Nephron (organoid): Measurements from ENCODE around the gene HSP90AB1.
A peak's percentile ranks its signal among the peaks of the same experiment; 100 is the strongest.

Source experiments
- H3K27ac Mint-ChIP-seq, 3 experiments: 2 replicates each; pipeline ENCODE4 v1.8.0; 2020; ENCODE audit warnings: mixed read lengths in 3 of 3, mild to moderate bottlenecking in 2 of 3, moderate library complexity in 1 of 3
- H3K27me3 Mint-ChIP-seq: 2 replicates; pipeline ENCODE4 v1.8.0; 2021; ENCODE audit warnings: low read depth, mild to moderate bottlenecking, moderate library complexity, mixed read lengths
- H3K36me3 Mint-ChIP-seq: 2 replicates; pipeline ENCODE4 v1.8.0; 2020; ENCODE audit warnings: low read depth, mixed read lengths
- H3K4me1 Mint-ChIP-seq: 2 replicates; pipeline ENCODE4 v1.8.0; 2020; ENCODE audit warnings: mixed read lengths
- H3K4me3 Mint-ChIP-seq, 3 experiments: 2 replicates each; pipeline ENCODE4 v1.8.0; 2020; ENCODE audit warnings: mild to moderate bottlenecking in 3 of 3, mixed read lengths in 3 of 3, moderate library complexity in 2 of 3
- H3K9me3 Mint-ChIP-seq: 2 replicates; pipeline ENCODE4 v1.8.0; 2020; ENCODE audit warnings: mixed read lengths
- TF ChIP-seq, protein P1 (sequence below), 3 experiments: fragments of 200-600 bp; sonication (generic); IDR thresholded peaks; one replicate each; pipeline ENCODE4 v1.5.0; 2021; ENCODE audit warnings: antibody characterized with exemption in 3 of 3; ENCODE audit not compliant: unreplicated experiment in 3 of 3

HSP90AB1 gene

DNA sequence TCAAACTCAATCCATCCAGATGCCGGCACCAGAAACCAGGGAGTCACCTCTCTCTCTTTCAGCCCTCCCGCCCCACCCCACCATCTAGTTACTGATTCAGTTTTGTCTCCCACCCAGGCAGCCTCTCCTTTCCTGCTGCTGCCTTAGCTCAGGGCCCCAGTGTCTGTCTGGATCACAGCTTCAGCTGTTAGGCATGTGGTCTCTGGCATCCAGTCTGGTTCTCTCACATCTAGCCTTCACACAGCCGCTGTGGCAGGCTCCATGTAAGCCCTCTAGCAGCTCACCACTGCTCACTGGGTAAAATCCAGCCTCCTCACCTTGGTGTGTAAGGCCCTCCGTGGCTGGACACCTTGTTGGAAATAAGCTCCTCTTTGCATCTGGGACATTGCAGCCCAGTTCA is 44.9 kb downstream of the HSP90AB1 start:
- TF ChIP-seq, protein P1, sequence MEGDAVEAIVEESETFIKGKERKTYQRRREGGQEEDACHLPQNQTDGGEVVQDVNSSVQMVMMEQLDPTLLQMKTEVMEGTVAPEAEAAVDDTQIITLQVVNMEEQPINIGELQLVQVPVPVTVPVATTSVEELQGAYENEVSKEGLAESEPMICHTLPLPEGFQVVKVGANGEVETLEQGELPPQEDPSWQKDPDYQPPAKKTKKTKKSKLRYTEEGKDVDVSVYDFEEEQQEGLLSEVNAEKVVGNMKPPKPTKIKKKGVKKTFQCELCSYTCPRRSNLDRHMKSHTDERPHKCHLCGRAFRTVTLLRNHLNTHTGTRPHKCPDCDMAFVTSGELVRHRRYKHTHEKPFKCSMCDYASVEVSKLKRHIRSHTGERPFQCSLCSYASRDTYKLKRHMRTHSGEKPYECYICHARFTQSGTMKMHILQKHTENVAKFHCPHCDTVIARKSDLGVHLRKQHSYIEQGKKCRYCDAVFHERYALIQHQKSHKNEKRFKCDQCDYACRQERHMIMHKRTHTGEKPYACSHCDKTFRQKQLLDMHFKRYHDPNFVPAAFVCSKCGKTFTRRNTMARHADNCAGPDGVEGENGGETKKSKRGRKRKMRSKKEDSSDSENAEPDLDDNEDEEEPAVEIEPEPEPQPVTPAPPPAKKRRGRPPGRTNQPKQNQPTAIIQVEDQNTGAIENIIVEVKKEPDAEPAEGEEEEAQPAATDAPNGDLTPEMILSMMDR (IDR thresholded peaks at IDR 0.05; ENCODE audit: unreplicated experiment in 3 of 3) = no peak
- Mint-ChIP-seq H3K27me3 (peaks cover 87% of the 10 kb centered on the region), H3K27ac (no peak overlapping the region), H3K4me1 (no peaks in the 10 kb centered on the region), H3K36me3 (no peaks in the 10 kb centered on the region), H3K4me3 (no peak overlapping the region), H3K9me3 (no peaks in the 10 kb centered on the region)

- no peaks in the 10 kb centered on the region for H3K9me3 Mint-ChIP-seq
- H3K27me3 Mint-ChIP-seq = peaks cover 85% of the 10 kb centered on the region
- no peaks in the 10 kb centered on the region for H3K36me3 Mint-ChIP-seq
- TF ChIP-seq, protein P1 (IDR thresholded peaks at IDR 0.05; ENCODE audit: unreplicated experiment in 3 of 3) = no peak
- no peak overlapping the region for H3K27ac Mint-ChIP-seq
- no peaks in the 10 kb centered on the region for H3K4me1 Mint-ChIP-seq
- no peak overlapping the region for H3K4me3 Mint-ChIP-seq
Observed at GRCh38 chr6:44292661-44293365, 45.9 kb downstream of the HSP90AB1 start.

DNA sequence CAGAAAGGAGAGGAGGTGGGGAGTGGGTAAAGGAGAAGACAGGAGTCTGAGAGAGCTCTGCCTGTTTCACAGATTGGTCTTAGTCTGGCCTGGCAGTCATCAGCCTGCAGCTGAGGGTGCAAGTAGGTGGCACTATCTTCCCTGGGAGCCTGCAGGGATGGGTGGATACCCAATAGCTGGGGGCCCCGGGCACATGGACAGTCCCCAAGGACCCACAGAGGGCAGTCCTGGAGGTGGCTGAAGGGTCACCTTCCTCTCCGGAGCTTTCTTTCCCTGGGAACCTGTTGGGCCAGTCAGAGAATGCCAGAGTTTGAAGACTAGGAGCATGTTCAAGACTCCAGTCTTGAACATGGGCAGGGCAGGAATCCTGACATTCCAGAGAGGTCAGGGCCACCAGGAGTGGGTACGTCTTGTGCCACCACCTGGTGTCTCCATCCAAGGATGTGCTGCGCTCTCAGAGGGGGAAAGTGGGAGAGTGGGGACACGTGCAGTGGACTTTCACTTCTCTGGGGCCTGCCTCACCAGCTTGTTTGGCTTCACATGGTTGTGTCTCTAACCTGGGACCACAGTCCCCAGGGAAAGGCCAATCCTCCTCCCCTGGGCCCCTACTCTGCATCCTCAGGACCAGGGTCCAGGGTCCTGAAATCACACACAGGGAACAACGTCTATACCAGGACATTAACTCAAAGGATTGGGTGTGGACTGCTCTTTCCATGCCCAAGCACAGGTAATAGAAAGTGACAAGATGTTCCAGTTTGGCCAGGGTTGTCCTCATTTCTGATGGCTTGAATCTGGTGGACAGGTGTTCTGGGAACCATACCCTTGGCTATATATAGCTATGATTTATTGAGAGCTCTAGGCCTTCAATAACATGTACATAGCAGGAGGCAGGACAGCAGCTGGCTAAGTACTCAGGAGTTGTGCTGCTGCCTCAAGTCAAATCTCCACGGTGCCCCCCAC is 48.2 kb downstream of the HSP90AB1 start:
- peak overlapping the region in 1 of 3 experiments; percentile 62 for H3K4me3 Mint-ChIP-seq
- H3K9me3 Mint-ChIP-seq = no peaks in the 10 kb centered on the region
- H3K27ac Mint-ChIP-seq = no peak overlapping the region
- H3K27me3 Mint-ChIP-seq = peaks cover 87% of the 10 kb centered on the region
- no peaks in the 10 kb centered on the region for H3K4me1 Mint-ChIP-seq
- H3K36me3 Mint-ChIP-seq = peaks cover 2% of the 10 kb centered on the region
- TF ChIP-seq, protein P1 (IDR thresholded peaks at IDR 0.05; ENCODE audit: unreplicated experiment in 3 of 3) = no peak

- TF ChIP-seq, protein P1 (IDR thresholded peaks at IDR 0.05; ENCODE audit: unreplicated experiment in 3 of 3) = no peak
- Mint-ChIP-seq H3K27ac (no peak overlapping the region), H3K4me1 (no peaks in the 10 kb centered on the region), H3K36me3 (peaks cover 20% of the 10 kb centered on the region), H3K9me3 (no peaks in the 10 kb centered on the region), H3K27me3 (peaks cover 67% of the 10 kb centered on the region), H3K4me3 (peak overlapping the region; percentile 55 to 75 (median 74))
Observed at GRCh38 chr6:44297063-44298038, 50.5 kb downstream of the HSP90AB1 start.

GRCh38 chr6:44298055-44298803 is 51.3 kb downstream of the HSP90AB1 start:
- peak overlapping the region; percentile 55 to 75 (median 74) for H3K4me3 Mint-ChIP-seq
- H3K27me3 Mint-ChIP-seq = peaks cover 62% of the 10 kb centered on the region
- TF ChIP-seq, protein P1 (IDR thresholded peaks at IDR 0.05; ENCODE audit: unreplicated experiment in 3 of 3) = no peak
- H3K36me3 Mint-ChIP-seq = peaks cover 23% of the 10 kb centered on the region
- no peak overlapping the region for H3K27ac Mint-ChIP-seq
- H3K4me1 Mint-ChIP-seq = no peaks in the 10 kb centered on the region
- H3K9me3 Mint-ChIP-seq = no peaks in the 10 kb centered on the region
